ENCODE data around the gene MXRA8. TPM values are rescaled to one million over a fixed set of nuclear protein-coding genes. Genes with fewer than 3 reads are reported as not detected.
A peak's percentile ranks its signal among the peaks of the same experiment; 100 is the strongest.

The MXRA8 gene
- total and polyA plus RNA-seq, 9 of the 15 experiments (the other 6 are each of a cell fraction or from before 2014, with no cell fraction given): 0.66 to 11.3 (median 6.3) TPM

DNA sequence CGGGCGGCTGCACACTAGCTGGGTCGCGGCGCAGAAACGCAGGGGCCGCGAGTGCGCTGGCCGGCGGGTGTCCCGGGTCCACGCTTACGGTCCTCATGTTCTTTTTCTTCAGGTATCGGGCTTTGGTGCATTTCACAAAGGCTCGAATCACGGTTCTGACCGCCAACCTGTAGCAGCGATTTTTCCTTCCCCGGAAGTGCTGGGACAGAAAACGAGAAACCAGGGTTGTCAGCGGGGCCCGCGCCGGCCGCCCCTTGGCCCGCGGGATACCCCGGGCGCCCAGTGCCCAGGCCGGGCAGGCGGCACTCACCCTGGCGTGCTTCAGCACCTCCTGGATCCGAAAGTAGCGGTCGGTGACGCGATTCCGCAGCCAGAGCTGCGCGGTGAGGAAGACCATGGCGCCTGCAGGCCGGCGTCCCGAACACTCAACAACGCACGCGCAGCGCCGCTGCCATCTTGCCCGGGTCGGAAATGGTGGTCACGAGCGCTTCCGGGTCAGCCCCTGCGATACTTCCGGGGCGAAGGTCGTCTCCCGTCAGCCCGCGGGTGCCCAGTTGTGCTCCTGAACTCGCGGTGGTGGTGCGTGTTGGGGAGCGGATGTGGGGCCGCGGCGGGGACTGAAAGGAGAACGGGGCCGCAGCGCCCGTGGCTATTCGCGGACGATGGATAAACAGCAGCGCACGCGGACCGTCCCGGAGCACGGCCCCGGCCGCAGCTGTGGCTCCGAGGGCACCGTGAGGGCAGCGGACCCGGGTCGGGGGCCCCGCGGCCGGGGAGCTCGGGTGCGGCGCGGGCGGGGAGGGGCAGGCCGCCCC is 48.7 kb upstream of the MXRA8 start, which contains the start of gene MRPL20 (continued):
- TF ChIP-seq ZBTB12 (CRISPR knock-in tag; IDR thresholded peaks at IDR 0.05) (peak; percentile 39; the same call in 1 of the 2 replicates), HDAC1 (IDR thresholded peaks at IDR 0.05) (peak in 1 of 2 experiments; percentile 97; a peak in 2 of 4 replicates), NR2C2 (CRISPR knock-in tag; IDR thresholded peaks at IDR 0.05) (peak; percentile 100), NR2C2 (tag; IDR thresholded peaks at IDR 0.05) (peak; percentile 100), SREBF2 (CRISPR knock-in tag; IDR thresholded peaks at IDR 0.05) (no peak), GTF3C2 (IDR thresholded peaks at IDR 0.05; ENCODE audit: borderline replicate concordance, extremely low read depth, insufficient read length) (no peak), ESRRA (IDR thresholded peaks at IDR 0.05; ENCODE audit: borderline replicate concordance, low read depth) (peak; percentile 83), RUNX1 (IDR thresholded peaks at IDR 0.05; ENCODE audit: low read depth) (no peak), MBD2 (IDR thresholded peaks at IDR 0.05; ENCODE audit: borderline replicate concordance, low read depth) (peak; percentile 94), THAP7 (CRISPR knock-in tag; IDR thresholded peaks at IDR 0.05) (peak; percentile 72; the same call in 1 of the 2 replicates), ILK (tag; IDR thresholded peaks at IDR 0.05; ENCODE audit: borderline replicate concordance, low read depth) (no peak), ZNF408 (CRISPR knock-in tag; IDR thresholded peaks at IDR 0.05; ENCODE audit: low read depth) (no peak), ZNF444 (CRISPR knock-in tag; IDR thresholded peaks at IDR 0.05) (no peak), ZZZ3 (IDR thresholded peaks at IDR 0.05) (peak; percentile 74; the same call in 1 of the 2 replicates)
- TF ChIP-seq, protein P1, sequence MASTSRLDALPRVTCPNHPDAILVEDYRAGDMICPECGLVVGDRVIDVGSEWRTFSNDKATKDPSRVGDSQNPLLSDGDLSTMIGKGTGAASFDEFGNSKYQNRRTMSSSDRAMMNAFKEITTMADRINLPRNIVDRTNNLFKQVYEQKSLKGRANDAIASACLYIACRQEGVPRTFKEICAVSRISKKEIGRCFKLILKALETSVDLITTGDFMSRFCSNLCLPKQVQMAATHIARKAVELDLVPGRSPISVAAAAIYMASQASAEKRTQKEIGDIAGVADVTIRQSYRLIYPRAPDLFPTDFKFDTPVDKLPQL (IDR thresholded peaks at IDR 0.05; ENCODE audit: extremely low read depth, insufficient read length): peak; percentile 37
- TF ChIP-seq, protein P2, sequence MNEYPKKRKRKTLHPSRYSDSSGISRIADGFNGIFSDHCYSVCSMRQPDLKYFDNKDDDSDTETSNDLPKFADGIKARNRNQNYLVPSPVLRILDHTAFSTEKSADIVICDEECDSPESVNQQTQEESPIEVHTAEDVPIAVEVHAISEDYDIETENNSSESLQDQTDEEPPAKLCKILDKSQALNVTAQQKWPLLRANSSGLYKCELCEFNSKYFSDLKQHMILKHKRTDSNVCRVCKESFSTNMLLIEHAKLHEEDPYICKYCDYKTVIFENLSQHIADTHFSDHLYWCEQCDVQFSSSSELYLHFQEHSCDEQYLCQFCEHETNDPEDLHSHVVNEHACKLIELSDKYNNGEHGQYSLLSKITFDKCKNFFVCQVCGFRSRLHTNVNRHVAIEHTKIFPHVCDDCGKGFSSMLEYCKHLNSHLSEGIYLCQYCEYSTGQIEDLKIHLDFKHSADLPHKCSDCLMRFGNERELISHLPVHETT (CRISPR knock-in tag; conservative IDR thresholded peaks at IDR 0.05 in 1 of 2, IDR thresholded peaks at IDR 0.05 in 1 of 2): peak in 1 of 2 experiments; percentile 96; a peak in 2 of 4 replicates
- TF ChIP-seq, protein P3, sequence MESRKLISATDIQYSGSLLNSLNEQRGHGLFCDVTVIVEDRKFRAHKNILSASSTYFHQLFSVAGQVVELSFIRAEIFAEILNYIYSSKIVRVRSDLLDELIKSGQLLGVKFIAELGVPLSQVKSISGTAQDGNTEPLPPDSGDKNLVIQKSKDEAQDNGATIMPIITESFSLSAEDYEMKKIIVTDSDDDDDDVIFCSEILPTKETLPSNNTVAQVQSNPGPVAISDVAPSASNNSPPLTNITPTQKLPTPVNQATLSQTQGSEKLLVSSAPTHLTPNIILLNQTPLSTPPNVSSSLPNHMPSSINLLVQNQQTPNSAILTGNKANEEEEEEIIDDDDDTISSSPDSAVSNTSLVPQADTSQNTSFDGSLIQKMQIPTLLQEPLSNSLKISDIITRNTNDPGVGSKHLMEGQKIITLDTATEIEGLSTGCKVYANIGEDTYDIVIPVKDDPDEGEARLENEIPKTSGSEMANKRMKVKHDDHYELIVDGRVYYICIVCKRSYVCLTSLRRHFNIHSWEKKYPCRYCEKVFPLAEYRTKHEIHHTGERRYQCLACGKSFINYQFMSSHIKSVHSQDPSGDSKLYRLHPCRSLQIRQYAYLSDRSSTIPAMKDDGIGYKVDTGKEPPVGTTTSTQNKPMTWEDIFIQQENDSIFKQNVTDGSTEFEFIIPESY (CRISPR knock-in tag; IDR thresholded peaks at IDR 0.05): peak; percentile 71
